Measurements from ENCODE around the gene KRT73.

DNA sequence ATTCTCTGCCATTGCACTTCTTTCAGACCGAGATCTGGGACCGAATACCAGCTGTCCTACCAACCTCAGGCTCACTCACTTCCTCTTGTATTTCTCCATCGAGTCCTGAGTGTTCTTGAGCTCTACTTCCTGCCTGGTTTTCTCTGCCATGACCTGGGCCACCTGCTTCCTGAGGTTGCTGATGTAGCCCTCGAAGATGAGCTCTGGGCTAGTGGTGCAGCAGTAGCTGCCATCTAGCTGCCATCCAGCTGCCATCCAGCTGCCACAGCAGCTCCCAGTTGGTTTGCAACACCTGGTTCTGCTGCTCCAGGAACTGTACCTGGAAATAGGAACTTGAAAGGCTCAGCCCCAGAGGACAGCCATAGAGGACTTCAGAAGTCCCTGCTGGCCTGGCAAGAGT lies 15.0 kb upstream of the KRT73 start:
- TF ChIP-seq, protein P1, sequence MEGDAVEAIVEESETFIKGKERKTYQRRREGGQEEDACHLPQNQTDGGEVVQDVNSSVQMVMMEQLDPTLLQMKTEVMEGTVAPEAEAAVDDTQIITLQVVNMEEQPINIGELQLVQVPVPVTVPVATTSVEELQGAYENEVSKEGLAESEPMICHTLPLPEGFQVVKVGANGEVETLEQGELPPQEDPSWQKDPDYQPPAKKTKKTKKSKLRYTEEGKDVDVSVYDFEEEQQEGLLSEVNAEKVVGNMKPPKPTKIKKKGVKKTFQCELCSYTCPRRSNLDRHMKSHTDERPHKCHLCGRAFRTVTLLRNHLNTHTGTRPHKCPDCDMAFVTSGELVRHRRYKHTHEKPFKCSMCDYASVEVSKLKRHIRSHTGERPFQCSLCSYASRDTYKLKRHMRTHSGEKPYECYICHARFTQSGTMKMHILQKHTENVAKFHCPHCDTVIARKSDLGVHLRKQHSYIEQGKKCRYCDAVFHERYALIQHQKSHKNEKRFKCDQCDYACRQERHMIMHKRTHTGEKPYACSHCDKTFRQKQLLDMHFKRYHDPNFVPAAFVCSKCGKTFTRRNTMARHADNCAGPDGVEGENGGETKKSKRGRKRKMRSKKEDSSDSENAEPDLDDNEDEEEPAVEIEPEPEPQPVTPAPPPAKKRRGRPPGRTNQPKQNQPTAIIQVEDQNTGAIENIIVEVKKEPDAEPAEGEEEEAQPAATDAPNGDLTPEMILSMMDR (IDR thresholded peaks at IDR 0.05; ENCODE audit: low read depth, low read length), result no peak
- no peak for TF ChIP-seq POLR2A (IDR thresholded peaks at IDR 0.05; ENCODE audit: extremely low read depth, insufficient read length)
- TF ChIP-seq, protein P2, sequence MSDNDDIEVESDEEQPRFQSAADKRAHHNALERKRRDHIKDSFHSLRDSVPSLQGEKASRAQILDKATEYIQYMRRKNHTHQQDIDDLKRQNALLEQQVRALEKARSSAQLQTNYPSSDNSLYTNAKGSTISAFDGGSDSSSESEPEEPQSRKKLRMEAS (IDR thresholded peaks at IDR 0.05; ENCODE audit: low read depth, low read length), result peak; percentile 37; the same call in 1 of the 2 replicates

Data from NB4 (cell line).